Measurements from ENCODE around the gene NIPA2.

NIPA2 gene

GRCh38 chr15:22874966-22875365, 36.5 kb downstream of the NIPA2 start:
- TF ChIP-seq CTCF (IDR thresholded peaks at IDR 0.05), result no peak
- no peak overlapping the region for H3K27ac ChIP-seq
- no peak for DNase-seq (ENCODE audit: low spot score)
- no peak overlapping the region for H3K4me3 ChIP-seq

DNA sequence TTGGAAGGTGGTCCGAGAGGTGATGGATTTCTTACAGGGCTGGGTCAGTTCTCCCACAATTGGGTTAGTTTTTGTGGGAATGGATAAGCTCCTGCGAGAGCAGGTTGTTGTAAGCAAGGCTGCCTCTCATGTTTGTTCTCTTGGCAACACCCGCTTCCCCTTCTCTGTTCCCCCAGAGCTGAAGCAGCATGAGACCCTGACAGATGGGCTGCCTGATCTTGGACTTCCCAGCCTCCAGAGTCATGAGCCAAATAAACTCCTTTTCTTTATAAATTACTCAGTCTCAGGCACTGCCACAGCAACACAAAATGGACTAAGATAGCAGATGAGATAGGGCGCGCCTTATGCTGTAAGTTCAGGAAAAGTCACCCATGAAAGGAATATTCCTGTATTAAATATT, 38.7 kb downstream of the NIPA2 start:
- TF ChIP-seq CTCF (IDR thresholded peaks at IDR 0.05), result no peak
- Histone ChIP-seq H3K4me3 (no peak overlapping the region), H3K27ac (no peak overlapping the region)
- no peak for DNase-seq (ENCODE audit: low spot score)

GRCh38 chr15:22877607-22878006, 39.1 kb downstream of the NIPA2 start:
- TF ChIP-seq CTCF (IDR thresholded peaks at IDR 0.05), result no peak
- DNase-seq (ENCODE audit: low spot score), result no peak
- no peak overlapping the region for H3K4me3 ChIP-seq
- no peak overlapping the region for H3K27ac ChIP-seq

DNA sequence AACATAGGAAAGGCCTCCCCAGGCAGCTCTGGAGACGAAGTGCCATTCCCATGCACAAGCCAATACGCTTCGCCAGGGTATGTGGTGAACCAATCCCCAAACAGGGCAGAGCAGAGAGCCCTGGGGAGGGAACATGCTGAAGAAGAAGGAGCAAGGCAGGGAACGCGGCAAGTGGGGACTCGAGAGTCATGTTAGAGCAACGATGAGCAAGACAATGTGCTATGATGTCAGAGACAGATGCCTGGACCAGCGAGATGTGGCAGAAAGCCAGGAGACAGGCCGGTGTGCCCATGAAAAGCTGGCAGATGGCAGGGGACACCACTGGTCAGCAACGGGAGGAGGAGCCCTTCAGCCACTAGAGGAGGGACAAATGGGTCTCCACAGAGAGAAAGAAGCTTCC, 39.6 kb downstream of the NIPA2 start:
- DNase-seq (ENCODE audit: low spot score), result no peak
- H3K27ac ChIP-seq, result no peak overlapping the region

GRCh38 chr15:22880068-22880980, 41.9 kb downstream of the NIPA2 start:
- Histone ChIP-seq H3K4me3 (no peak overlapping the region), H3K27ac (no peak overlapping the region)
- no peak for TF ChIP-seq CTCF (IDR thresholded peaks at IDR 0.05)
- DNase-seq (ENCODE audit: low spot score), result no peak

More for the DNA sequence above, 39.6 kb downstream of the NIPA2 start:
- no peak for TF ChIP-seq CTCF (IDR thresholded peaks at IDR 0.05)
- H3K4me3 ChIP-seq, result no peak overlapping the region

DNA sequence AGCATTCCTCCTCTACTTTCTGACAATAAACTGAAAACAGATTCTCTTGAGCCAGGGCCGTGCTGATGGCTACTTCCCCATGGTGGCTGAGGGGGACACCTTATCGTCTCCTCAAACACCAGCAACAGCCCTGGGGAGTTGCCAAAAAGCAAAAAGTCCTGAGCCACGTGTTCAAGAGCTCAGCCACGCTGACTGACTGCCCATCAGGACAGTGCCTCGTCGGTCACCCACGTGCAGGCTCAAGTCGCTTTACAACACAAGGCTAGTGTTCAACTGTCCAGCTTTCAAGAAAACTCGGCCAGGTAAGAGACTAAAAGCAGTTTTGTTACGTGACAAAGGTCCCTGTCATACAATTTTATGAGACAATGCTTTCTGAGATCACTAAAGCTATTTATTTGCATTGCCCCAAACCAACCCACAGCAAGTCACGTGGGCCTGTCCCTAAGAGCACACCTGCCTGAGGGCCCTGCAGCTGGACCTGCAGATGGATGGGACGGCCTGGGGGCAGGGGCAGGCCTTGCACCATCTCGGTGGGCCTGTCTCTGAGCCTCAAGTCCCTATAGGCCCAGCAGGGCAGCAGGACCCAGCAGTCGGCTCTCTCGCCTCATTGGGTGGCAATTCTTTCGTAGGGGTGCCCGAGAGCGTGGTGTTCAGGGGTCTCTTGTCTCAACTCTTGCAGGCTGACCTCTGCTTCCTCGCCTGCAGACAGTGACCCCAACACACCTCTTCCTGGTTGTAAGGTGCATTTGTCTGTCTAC, 42.7 kb downstream of the NIPA2 start:
- Histone ChIP-seq H3K27ac (no peak overlapping the region), H3K4me3 (no peak overlapping the region)
- no peak for TF ChIP-seq CTCF (IDR thresholded peaks at IDR 0.05)
- no peak for DNase-seq (ENCODE audit: low spot score)

Measured in coronary artery (tissue), 2 donors.